HG03060 (cell line): ENCODE results near the gene PAEP.

Experiments used
- ATAC-seq: cut with Tn5 transposase; IDR thresholded peaks from one replicate; pipeline ENCODE4 v1.9.1; 2021; ENCODE audit warnings: low read depth, moderate number of reproducible peaks; ENCODE audit not compliant: unreplicated experiment

The PAEP gene

GRCh38 chr9:135590486-135591079 is 29.0 kb downstream of the PAEP start:
- ATAC-seq: no peak

- no peak for ATAC-seq
Observed at GRCh38 chr9:135591506-135592330, 30.2 kb downstream of the PAEP start.

- no peak for ATAC-seq
Observed at GRCh38 chr9:135592331-135592590, 30.7 kb downstream of the PAEP start.

- ATAC-seq: no peak
Observed at GRCh38 chr9:135592625-135593024, 31.1 kb downstream of the PAEP start.

- no peak for ATAC-seq
Observed at GRCh38 chr9:135596211-135596610, 34.7 kb downstream of the PAEP start.

- ATAC-seq: no peak
Observed at GRCh38 chr9:135600296-135600817, 38.8 kb downstream of the PAEP start.

GRCh38 chr9:135601988-135602387 is 40.4 kb downstream of the PAEP start:
- no peak for ATAC-seq

GRCh38 chr9:135602789-135603481 is 41.4 kb downstream of the PAEP start:
- ATAC-seq: no peak

GRCh38 chr9:135604437-135605237 is 43.1 kb downstream of the PAEP start:
- no peak for ATAC-seq

- ATAC-seq: no peak
Observed at GRCh38 chr9:135605238-135605781, 43.8 kb downstream of the PAEP start.

GRCh38 chr9:135606885-135607259 is 45.3 kb downstream of the PAEP start:
- no peak for ATAC-seq

GRCh38 chr9:135607401-135608293 is 46.1 kb downstream of the PAEP start:
- ATAC-seq: no peak

GRCh38 chr9:135608294-135608998 is 46.9 kb downstream of the PAEP start:
- no peak for ATAC-seq

GRCh38 chr9:135608999-135609317 is 47.4 kb downstream of the PAEP start:
- ATAC-seq: no peak

- ATAC-seq: no peak
Observed at GRCh38 chr9:135609366-135609955, 47.9 kb downstream of the PAEP start.

- ATAC-seq: no peak
Observed at GRCh38 chr9:135610290-135611141, 49.0 kb downstream of the PAEP start.

GRCh38 chr9:135611142-135611874 is 49.8 kb downstream of the PAEP start:
- ATAC-seq: no peak
